GM21528 (cell line): Measurements from ENCODE around the gene CCL14.
"Not testable (repeated sequence)": the region's sequence is repeated elsewhere in the genome, so short reads cannot be mapped to it uniquely, and the experiment has no call there.

Experiments used
- ATAC-seq: cut with Tn5 transposase; IDR thresholded peaks from one replicate; pipeline ENCODE4 v1.9.1; 2021; ENCODE audit warnings: mild to moderate bottlenecking, moderate library complexity; ENCODE audit not compliant: unreplicated experiment, low FRiP score

The CCL14 gene

GRCh38 chr17:35995346-35995745 lies 8.8 kb upstream of the CCL14 start:
- not testable (repeated sequence) for ATAC-seq

- ATAC-seq: no peak
These were observed 4.5 kb upstream of the CCL14 start for GRCh38 chr17:35991075-35991474.

GRCh38 chr17:35988164-35988563 lies 1.6 kb upstream of the CCL14 start:
- ATAC-seq: no peak

- no peak for ATAC-seq
These were observed 2.4 kb downstream of the CCL14 start for GRCh38 chr17:35984140-35984539.

- no peak for ATAC-seq
These were observed 3.9 kb downstream of the CCL14 start for GRCh38 chr17:35982409-35983191.

- ATAC-seq: no peak
These were observed 4.6 kb downstream of the CCL14 start for GRCh38 chr17:35981908-35982330.

- ATAC-seq: no peak
These were observed 5.3 kb downstream of the CCL14 start, which contains the start of gene CCL16 for GRCh38 chr17:35981246-35981645. Gene CCL16 (minus strand): TSS chr17:35981497. CDS start chr17:35981420, 77 bp downstream.

- ATAC-seq: no peak
These were observed 8.2 kb downstream of the CCL14 start for GRCh38 chr17:35978346-35978745.

GRCh38 chr17:35977509-35977908 lies 9.0 kb downstream of the CCL14 start:
- no peak for ATAC-seq

- ATAC-seq: no peak
These were observed 12.9 kb downstream of the CCL14 start for GRCh38 chr17:35973333-35974260.

- ATAC-seq: no peak
These were observed 13.6 kb downstream of the CCL14 start for GRCh38 chr17:35972945-35973332.

- ATAC-seq: no peak
These were observed 14.0 kb downstream of the CCL14 start for GRCh38 chr17:35972535-35972934.

- ATAC-seq: no peak
These were observed 14.5 kb downstream of the CCL14 start for GRCh38 chr17:35972066-35972465.

- no peak for ATAC-seq
These were observed 16.8 kb downstream of the CCL14 start for GRCh38 chr17:35969558-35970380.

- no peak for ATAC-seq
These were observed 17.9 kb downstream of the CCL14 start for GRCh38 chr17:35968520-35969054.

GRCh38 chr17:35965272-35965671 lies 21.3 kb downstream of the CCL14 start:
- ATAC-seq: no peak

- ATAC-seq: no peak
These were observed 22.9 kb downstream of the CCL14 start for GRCh38 chr17:35963663-35964062.

GRCh38 chr17:35953720-35954119 lies 32.8 kb downstream of the CCL14 start:
- no peak for ATAC-seq

GRCh38 chr17:35949401-35949800 lies 37.1 kb downstream of the CCL14 start:
- ATAC-seq: no peak

GRCh38 chr17:35948092-35948491 lies 38.4 kb downstream of the CCL14 start:
- ATAC-seq: no peak
